AG04449 (cell line): ENCODE measurements around the gene ULK4.

Experiments
- CTCF ChIA-PET: fragments of 350-600 bp; formaldehyde crosslinking; extraction: SDS; loops from one replicate; lab custom pipeline; 2021; ENCODE audit warnings: antibody characterized with exemption; lab: Yijun Ruan, JAX
- POLR2A ChIA-PET: fragments of 400-600, 350-600 bp; formaldehyde crosslinking; extraction: SDS; loops from one replicate; lab custom pipeline; 2020; ENCODE audit warnings: antibody characterized with exemption, inconsistent platforms; lab: Yijun Ruan, JAX
- DNase-seq: peaks from one replicate; pipeline ENCODE4 v3.0.0-alpha.2; 2010; ENCODE audit warnings: low read depth, low spot score
- H3K4me3 ChIP-seq: 2 replicates; pipeline ENCODE4 v1.5.1; 2011; ENCODE audit warnings: low read depth, mild to moderate bottlenecking, control low read depth, low read length
- CTCF ChIP-seq: IDR thresholded peaks from one replicate; pipeline ENCODE4 v1.5.1; 2011; ENCODE audit warnings: mild to moderate bottlenecking, moderate library complexity, low read length, control low read depth, inconsistent platforms; ENCODE audit not compliant: insufficient read depth; ENCODE audit errors: missing control alignments

The ULK4 gene

GRCh38 chr3:41212088-41212487, 749.8 kb downstream of the ULK4 start:
- POLR2A ChIA-PET = interaction anchor here (1.2 kb wide), 1 partner anchor 13 kb away, joined by 4 read pairs; the partner anchor contains the start of gene CTNNB1
- no peak for DNase-seq
- H3K4me3 ChIP-seq = no peak overlapping the region
- CTCF ChIA-PET = interaction anchor here (3.3 kb wide), 1 partner anchor 12 kb away, joined by 14 read pairs; no protein-coding TSS in a partner anchor
- TF ChIP-seq CTCF = no peak

GRCh38 chr3:41210966-41211365, 750.9 kb downstream of the ULK4 start:
- POLR2A ChIA-PET = no interaction called here
- CTCF ChIA-PET = interaction anchor here (1.1 kb wide), 1 partner anchor 630 kb away, joined by 3 read pairs; no protein-coding TSS in a partner anchor
- DNase-seq = no peak

GRCh38 chr3:41209646-41210045, 752.3 kb downstream of the ULK4 start:
- no peak overlapping the region for H3K4me3 ChIP-seq
- DNase-seq = no peak
- ChIA-PET CTCF (interaction anchor here (1.1 kb wide), 1 partner anchor 629 kb away, joined by 3 read pairs; no protein-coding TSS in a partner anchor), POLR2A (interaction anchor here (0.7 to 1.4 kb wide), 2 partner anchors 10 to 473 kb away, joined by 3 to 7 read pairs; partner anchors contain the start of gene CTNNB1)
- TF ChIP-seq CTCF = no peak

More at GRCh38 chr3:41210966-41211365, 750.9 kb downstream of the ULK4 start:
- TF ChIP-seq CTCF = no peak
- no peak overlapping the region for H3K4me3 ChIP-seq

GRCh38 chr3:41208507-41209220, 753.2 kb downstream of the ULK4 start:
- POLR2A ChIA-PET = interaction anchor here (1.2 to 1.4 kb wide), 2 partner anchors 9 kb away, joined by 5 to 7 read pairs; partner anchors contain the start of gene CTNNB1
- no peak for TF ChIP-seq CTCF
- CTCF ChIA-PET = no interaction called here
- no peak overlapping the region for H3K4me3 ChIP-seq
- no peak for DNase-seq

GRCh38 chr3:41207355-41207754, 754.5 kb downstream of the ULK4 start:
- ChIA-PET POLR2A (no interaction called here), CTCF (no interaction called here)
- no peak overlapping the region for H3K4me3 ChIP-seq
- no peak for DNase-seq
- TF ChIP-seq CTCF = no peak

GRCh38 chr3:41205591-41205990, 756.3 kb downstream of the ULK4 start:
- DNase-seq = no peak
- POLR2A ChIA-PET = no interaction called here
- no peak for TF ChIP-seq CTCF
- no peak overlapping the region for H3K4me3 ChIP-seq
- CTCF ChIA-PET = interaction anchor here (2.2 to 2.8 kb wide), 2 partner anchors 8 to 621 kb away, joined by 6 to 10 read pairs; no protein-coding TSS in a partner anchor
